Activated CD4-positive, CD25-positive, alpha-beta regulatory T cell (primary cell): ENCODE data around the gene CCDC33.

Source experiments
- DNase-seq, 4 experiments: peaks; one replicate each; lab custom pipeline; 2025; lab: John Stamatoyannopoulos, UW

The CCDC33 gene

GRCh38 chr15:74208901-74209559 lies 27.1 kb upstream of the CCDC33 start:
- no peak for DNase-seq

- no peak for DNase-seq
These were observed 26.6 kb upstream of the CCDC33 start for GRCh38 chr15:74209560-74209958.

- DNase-seq = no peak
These were observed 26.0 kb upstream of the CCDC33 start for GRCh38 chr15:74209997-74210671.

GRCh38 chr15:74210729-74211128 lies 25.4 kb upstream of the CCDC33 start:
- no peak for DNase-seq

GRCh38 chr15:74211656-74212055 lies 24.5 kb upstream of the CCDC33 start:
- DNase-seq = no peak

- DNase-seq = no peak
These were observed 23.6 kb upstream of the CCDC33 start for GRCh38 chr15:74212494-74212893.

GRCh38 chr15:74213858-74214284 lies 22.3 kb upstream of the CCDC33 start:
- no peak for DNase-seq

GRCh38 chr15:74214324-74215021 lies 21.7 kb upstream of the CCDC33 start:
- DNase-seq = no peak

- no peak for DNase-seq
These were observed 20.2 kb upstream of the CCDC33 start for GRCh38 chr15:74215958-74216357.

- no peak for DNase-seq
These were observed 19.2 kb upstream of the CCDC33 start for GRCh38 chr15:74216949-74217348.

- no peak for DNase-seq
These were observed 17.9 kb upstream of the CCDC33 start for GRCh38 chr15:74217907-74218885.

GRCh38 chr15:74220475-74221248 lies 15.5 kb upstream of the CCDC33 start:
- DNase-seq = no peak

GRCh38 chr15:74221399-74222239 lies 14.5 kb upstream of the CCDC33 start:
- no peak for DNase-seq

- no peak for DNase-seq
These were observed 13.6 kb upstream of the CCDC33 start for GRCh38 chr15:74222240-74223119.

GRCh38 chr15:74225928-74226327 lies 10.2 kb upstream of the CCDC33 start:
- no peak for DNase-seq

- DNase-seq = no peak
These were observed 9.2 kb upstream of the CCDC33 start for GRCh38 chr15:74226761-74227540.

GRCh38 chr15:74227968-74228722 lies 8.0 kb upstream of the CCDC33 start:
- no peak for DNase-seq

GRCh38 chr15:74228723-74229081 lies 7.4 kb upstream of the CCDC33 start:
- no peak for DNase-seq
